NCI-H2171 treated with DMSO at 0.1 percent for 48 hours (cell line): ENCODE results near the gene SLF2.
"Not testable (repeated sequence)": the region's sequence is repeated elsewhere in the genome, so short reads cannot be mapped to it uniquely, and the experiment has no call there.

Experiments
- DNase-seq: peaks from one replicate; lab custom pipeline; 2025; lab: John Stamatoyannopoulos, UW

The SLF2 gene

DNA sequence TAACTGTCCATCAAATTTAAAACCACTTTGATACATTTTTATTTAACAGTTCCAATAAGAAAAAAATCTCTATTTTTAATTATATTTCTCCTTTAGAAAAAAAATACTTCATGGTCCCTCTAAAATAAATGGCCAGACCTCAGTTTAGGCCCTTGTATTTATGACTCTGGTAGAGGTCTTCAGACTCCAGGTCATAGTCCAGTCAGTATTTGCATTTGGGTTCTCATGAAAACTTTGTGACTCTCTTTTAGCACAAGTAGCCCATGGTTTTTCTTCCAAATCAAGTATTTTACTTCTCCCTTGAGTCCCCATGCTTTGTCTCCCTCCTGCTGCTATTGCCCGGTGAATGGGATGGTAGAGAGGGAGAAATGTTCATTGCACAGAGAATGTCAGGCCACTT lies 51.1 kb downstream of the SLF2 start:
- no peak for DNase-seq

- no peak for DNase-seq
Observed at GRCh38 chr10:100965820-100966219, 53.1 kb downstream of the SLF2 start.

GRCh38 chr10:100966887-100967286 lies 54.1 kb downstream of the SLF2 start:
- DNase-seq = no peak

- DNase-seq = no peak
Observed at GRCh38 chr10:100967332-100967731, 54.6 kb downstream of the SLF2 start.

DNA sequence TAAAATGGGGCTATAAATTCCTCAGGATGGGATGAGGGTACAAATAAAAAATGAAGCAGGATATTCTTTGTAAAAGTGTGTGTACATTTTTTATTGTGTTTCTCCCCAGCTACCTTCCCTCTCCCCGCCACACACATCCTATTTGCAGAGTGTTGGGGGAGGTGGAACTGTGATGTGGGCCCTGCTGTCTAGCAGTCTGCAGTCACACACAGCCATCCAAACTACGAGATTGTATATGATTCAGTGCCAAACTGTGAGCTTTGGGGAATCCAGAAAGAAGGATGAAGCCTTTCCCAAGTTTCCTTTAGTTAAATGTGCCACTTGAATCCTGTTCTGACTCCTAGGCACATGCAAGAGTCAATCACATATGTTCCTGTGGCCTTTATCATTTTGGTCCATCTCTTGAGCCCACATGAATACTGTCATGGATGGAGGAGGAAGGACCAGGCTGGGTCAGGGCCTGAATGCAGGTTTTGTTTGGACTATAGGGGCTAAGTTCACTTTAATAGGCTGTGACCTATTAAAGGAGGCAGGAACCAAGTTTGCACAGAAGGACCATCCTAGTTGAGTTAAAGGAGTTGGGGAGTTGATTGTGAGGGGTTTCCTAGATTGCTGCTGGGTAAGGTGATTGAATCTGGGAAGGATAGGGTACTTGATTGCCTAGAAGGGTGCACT lies 55.4 kb downstream of the SLF2 start:
- no peak for DNase-seq

- DNase-seq = no peak
Observed at GRCh38 chr10:100968863-100969186, 56.1 kb downstream of the SLF2 start.

DNA sequence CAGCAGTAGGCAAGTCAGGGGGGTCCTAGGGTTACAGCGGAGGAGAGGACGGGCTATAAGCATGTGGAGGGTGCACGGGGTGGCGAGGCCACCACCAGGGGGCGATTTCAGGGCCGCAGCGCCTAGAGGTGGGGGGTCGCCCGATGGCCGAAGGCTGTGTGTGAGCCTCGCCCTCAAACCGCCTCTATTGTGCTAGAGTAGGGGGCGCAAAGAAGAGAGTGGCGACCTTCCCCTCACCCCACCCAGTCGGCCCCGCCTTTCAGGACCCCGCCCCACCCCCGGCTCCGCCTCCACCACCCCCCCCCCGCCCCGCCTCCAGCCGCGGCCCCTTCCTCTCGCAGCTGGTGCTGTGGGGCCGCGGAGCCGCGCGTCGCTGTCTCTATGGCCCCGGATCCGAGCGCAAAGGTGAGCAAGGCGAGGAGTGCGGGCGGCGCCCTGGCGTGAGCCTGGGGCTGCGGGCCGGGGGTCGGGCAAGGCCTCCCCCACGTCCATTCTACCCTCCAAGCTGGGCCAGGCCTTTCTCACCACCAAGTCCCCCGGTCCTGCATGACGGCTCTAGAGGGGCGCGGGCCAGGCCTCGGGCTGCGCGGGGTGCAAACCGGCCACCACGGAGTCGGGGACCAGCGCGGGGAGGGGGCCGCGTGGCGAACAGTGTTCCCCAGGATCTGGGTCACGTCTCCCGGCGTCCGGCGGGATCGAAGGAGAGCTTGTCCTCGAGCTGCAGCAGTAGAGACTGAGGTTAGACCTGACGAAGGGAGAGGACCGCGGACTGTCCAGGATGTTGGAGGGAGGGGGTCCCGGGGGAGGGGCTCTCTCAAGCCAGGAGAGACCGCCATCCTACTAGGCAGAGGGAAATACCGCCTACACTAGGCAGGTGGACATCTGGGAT lies 56.7 kb downstream of the SLF2 start, which contains the start of gene SEMA4G:
TSS of gene SEMA4G (plus strand) at position 318 of the 889 bp plus-strand sequence. CDS start 3,409 bp downstream, outside the sequence.
- peak; percentile 4 for DNase-seq

- no peak for DNase-seq
Observed at GRCh38 chr10:100970076-100970913, 57.5 kb downstream of the SLF2 start.

- no peak for DNase-seq
Observed at GRCh38 chr10:100970914-100971811, 58.4 kb downstream of the SLF2 start.

DNA sequence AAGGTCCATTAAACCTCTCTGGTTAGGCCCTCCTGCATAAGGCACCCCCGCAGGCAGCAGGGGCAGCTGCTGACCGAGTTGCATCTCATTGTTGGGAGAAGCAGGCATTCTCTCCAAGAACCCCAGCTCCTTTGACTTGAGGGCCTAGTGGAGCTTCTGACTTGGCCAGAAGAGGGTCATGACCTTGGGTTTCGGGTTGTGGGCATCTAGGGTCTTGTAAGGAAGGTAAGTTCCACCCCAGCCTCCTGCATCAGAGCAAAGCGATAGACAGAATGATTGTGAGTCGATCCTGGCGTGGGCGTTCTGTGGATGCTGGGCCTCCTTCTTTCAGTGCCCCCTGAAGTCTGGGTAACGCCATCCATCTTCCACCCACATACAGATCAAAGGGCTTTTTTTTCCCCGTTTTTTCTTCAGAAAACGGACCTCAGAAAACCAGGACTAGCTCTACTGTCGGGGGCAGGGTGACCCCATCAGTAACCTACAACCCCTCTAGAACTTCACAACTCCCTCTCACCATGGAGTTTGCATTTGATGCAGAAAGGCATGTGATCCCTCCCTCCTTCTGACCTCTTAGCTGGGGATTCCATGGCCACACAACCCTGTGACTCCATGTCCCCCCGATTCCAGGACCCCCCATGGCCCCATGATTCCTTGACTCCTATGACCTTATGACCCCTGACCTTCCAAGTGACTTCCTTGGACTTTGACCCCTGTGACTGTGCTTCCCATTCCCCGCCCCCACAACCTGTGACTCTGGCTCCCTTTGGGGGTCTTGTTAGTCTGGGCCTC lies 59.5 kb downstream of the SLF2 start:
- DNase-seq = no peak

DNA sequence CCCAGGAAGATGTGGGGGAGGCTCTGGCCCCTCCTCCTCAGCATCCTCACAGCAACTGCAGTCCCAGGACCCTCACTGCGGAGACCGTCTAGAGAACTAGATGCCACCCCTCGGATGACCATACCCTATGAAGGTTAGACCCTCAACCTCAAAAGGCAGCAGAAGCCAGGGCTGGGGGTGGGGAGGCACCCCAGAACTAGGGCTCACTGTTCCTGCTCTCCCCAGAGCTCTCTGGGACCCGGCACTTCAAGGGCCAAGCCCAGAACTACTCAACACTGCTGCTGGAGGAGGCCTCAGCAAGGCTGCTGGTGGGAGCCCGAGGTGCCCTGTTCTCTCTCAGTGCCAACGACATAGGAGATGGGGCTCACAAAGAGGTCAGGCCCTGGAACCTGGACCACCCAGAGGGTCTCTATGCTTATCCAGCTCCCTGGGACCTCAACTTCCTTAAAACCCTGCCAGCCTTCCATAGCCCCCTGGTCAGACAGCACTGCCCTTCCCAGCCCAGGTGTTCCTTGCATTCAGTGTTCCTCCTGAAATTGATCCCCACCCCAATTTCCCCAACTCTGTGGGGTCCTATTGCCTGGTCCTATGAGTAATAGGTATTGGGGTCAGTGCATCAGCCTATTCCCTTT lies 60.3 kb downstream of the SLF2 start:
- DNase-seq = no peak

DNA sequence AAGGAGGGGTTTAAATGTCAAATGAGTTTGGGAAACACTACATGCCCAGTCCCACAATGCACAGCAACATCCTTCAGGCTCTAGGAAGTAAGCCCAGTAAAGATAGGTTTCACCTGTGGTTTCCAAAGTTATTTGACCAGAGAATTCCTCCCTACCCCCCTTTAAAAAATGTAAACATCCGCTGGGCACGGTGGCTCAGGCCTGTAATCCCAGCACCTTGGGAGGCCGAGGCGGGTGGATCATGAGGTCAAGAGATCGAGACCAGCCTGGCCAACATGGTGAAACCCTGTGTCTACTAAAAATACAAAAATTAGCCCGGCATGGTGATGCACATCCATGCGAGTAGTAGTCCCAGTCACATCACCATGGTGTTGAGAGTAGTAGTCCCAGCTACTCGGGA lies 62.6 kb downstream of the SLF2 start:
- not testable (repeated sequence) for DNase-seq

DNA sequence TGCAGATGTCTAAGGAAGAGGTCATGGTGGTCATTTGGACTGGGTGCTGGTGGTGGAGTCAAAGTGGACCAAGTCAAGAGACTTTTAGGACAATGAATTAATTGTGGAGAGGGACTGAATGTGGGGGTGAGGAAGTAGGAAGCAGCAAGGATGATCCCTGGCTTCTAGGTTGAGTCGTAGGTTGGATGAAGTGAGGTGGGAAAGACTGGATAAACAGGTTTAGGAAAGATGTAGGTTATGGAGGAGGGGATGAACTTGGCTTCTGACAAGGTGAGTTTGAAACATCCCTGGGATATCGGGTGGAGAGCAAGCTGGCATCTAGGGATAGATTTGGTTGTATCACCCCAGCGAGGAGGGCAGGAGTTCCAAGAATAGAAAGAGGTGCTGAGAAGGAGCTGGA lies 64.1 kb downstream of the SLF2 start:
- no peak for DNase-seq

DNA sequence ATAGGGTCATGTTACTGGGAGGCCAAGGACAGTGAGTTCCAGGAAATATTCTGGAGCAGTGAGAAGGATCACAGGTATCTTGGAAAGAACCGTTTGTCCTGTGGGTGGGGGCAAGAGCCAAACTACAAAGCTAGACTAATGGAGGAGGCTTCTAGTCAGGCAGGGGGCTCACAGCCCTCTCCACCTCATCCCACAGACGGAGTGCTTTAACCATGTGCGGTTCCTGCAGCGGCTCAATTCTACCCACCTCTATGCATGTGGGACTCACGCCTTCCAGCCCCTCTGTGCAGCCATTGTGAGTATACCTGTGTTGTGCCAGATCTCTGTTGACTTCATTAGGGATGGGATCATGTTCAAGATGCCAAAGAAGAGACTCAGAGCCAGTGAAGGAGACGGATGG lies 64.7 kb downstream of the SLF2 start:
- DNase-seq = no peak

GRCh38 chr10:100978121-100978900 lies 65.5 kb downstream of the SLF2 start:
- DNase-seq = no peak

DNA sequence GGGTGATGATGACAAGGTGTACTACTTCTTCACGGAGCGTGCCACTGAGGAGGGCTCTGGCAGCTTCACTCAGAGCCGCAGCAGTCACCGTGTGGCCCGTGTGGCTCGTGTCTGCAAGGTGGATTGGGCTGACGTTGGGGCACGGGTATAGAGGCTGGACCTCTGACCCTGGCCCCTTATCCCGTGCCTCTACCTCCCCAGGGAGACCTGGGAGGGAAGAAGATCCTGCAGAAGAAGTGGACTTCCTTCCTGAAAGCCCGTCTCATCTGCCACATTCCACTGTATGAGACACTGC lies 66.1 kb downstream of the SLF2 start:
- DNase-seq = no peak

GRCh38 chr10:100979791-100980272 lies 67.1 kb downstream of the SLF2 start:
- DNase-seq = no peak

DNA sequence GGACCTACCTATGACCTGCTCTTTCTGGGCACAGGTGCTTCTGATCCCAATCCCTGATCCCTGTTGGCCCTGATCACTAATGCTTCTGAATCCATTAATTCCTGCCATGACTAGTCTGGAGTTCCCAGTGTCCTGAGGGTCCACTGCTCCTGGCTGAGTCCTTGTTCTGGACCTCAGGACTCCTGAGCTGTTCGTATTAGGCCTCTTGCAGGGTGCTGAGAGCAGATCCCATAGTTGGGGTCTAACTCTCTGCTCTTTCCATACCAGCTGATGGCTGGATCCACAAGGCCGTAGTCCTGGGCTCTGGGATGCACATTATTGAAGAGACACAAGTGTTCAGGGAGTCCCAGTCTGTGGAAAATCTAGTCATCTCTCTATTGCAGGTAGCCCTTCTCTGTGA lies 67.5 kb downstream of the SLF2 start:
- no peak for DNase-seq

GRCh38 chr10:100980711-100981110 lies 67.9 kb downstream of the SLF2 start:
- no peak for DNase-seq
